GM23248 (cell line): Measurements from ENCODE around the gene NSD1.

Experiments
- EZH2 ChIP-seq: fragments of 200-600 bp; sonication (generic); IDR thresholded peaks from 2 replicates; pipeline ENCODE4 v1.6.1; 2018; ENCODE audit warnings: antibody characterized with exemption, mild to moderate bottlenecking; ENCODE audit not compliant: insufficient read depth, poor library complexity, severe bottlenecking
- EZH2phosphoT487 ChIP-seq: fragments of 200-600 bp; sonication (generic); IDR thresholded peaks from 2 replicates; pipeline ENCODE4 v1.6.1; 2018; ENCODE audit warnings: antibody characterized with exemption, moderate library complexity, mild to moderate bottlenecking, low read depth; ENCODE audit not compliant: insufficient read depth

GRCh38 chr5:177128551-177128981, 5.0 kb upstream of the NSD1 start:
- TF ChIP-seq EZH2 (no peak), EZH2phosphoT487 (no peak)
